Endodermal cell (in vitro differentiated cells): Measurements from ENCODE around the gene AKAP7. TPM values are rescaled to one million over a fixed set of nuclear protein-coding genes. Genes with fewer than 3 reads are reported as not detected.

Experiments used
- DNase-seq: peaks from one replicate; pipeline ENCODE4 v3.0.0-alpha.2; 2017
- H3K27ac ChIP-seq: 2 replicates; pipeline ENCODE4 v1.5.1; 2013; ENCODE audit warnings: mild to moderate bottlenecking, low read depth, low read length, moderate library complexity
- H3K27me3 ChIP-seq: 2 replicates; pipeline ENCODE4 v1.6.1; 2013; ENCODE audit warnings: mild to moderate bottlenecking, low read length, moderate library complexity; ENCODE audit not compliant: insufficient read depth, control insufficient read depth, poor library complexity, severe bottlenecking
- H3K36me3 ChIP-seq: 2 replicates; pipeline ENCODE4 v1.7.0; 2013; ENCODE audit warnings: mild to moderate bottlenecking, low read length, moderate library complexity; ENCODE audit not compliant: control insufficient read depth, insufficient read depth
- H3K4me1 ChIP-seq: one replicate; pipeline ENCODE4 v1.7.0; 2013; ENCODE audit warnings: low read length; ENCODE audit not compliant: control insufficient read depth, insufficient read depth
- H3K4me3 ChIP-seq: 2 replicates; pipeline ENCODE4 v1.5.1; 2013; ENCODE audit warnings: mild to moderate bottlenecking, low read length, moderate library complexity
- H3K9ac ChIP-seq: 2 replicates; pipeline ENCODE4 v1.6.1; 2013; ENCODE audit warnings: mild to moderate bottlenecking, low read length, moderate library complexity; ENCODE audit not compliant: poor library complexity, severe bottlenecking; ENCODE audit errors: extremely low read depth
- H3K9me3 ChIP-seq: 2 replicates; pipeline ENCODE4 v1.6.1; 2013; ENCODE audit warnings: mild to moderate bottlenecking, low read length, moderate library complexity; ENCODE audit not compliant: control insufficient read depth
- H3K27ac Mint-ChIP-seq: 2 replicates; pipeline ENCODE4 v1.8.0; 2020; ENCODE audit warnings: mixed read lengths
- H3K27me3 Mint-ChIP-seq: 2 replicates; pipeline ENCODE4 v1.8.0; 2021; ENCODE audit warnings: mild to moderate bottlenecking, mixed read lengths; ENCODE audit not compliant: insufficient read depth
- H3K36me3 Mint-ChIP-seq: 2 replicates; pipeline ENCODE4 v1.8.0; 2020; ENCODE audit warnings: low read depth, mixed read lengths
- H3K4me1 Mint-ChIP-seq: 2 replicates; pipeline ENCODE4 v1.8.0; 2020; ENCODE audit warnings: mixed read lengths
- H3K4me3 Mint-ChIP-seq: 2 replicates; pipeline ENCODE4 v1.8.0; 2020; ENCODE audit warnings: mild to moderate bottlenecking, moderate library complexity, mixed read lengths
- H3K9me3 Mint-ChIP-seq: 2 replicates; pipeline ENCODE4 v1.8.0; 2020; ENCODE audit warnings: mild to moderate bottlenecking, mixed read lengths
- CTCF ChIP-seq: fragments of 200-600 bp; sonication (generic); conservative IDR thresholded peaks from 2 replicates; pipeline ENCODE4 v1.5.0; 2021; ENCODE audit warnings: antibody characterized with exemption, mild to moderate bottlenecking
- WGBS, 2 experiments: methylation state at CpG; one replicate each; pipeline versions ENCODE4 v1.1.5 to v1.1.7; 2013; ENCODE audit warnings: missing lambda C conversion rate in 2 of 2, mixed read lengths in 1 of 2; ENCODE audit not compliant: insufficient coverage in 1 of 2, insufficient read length in 1 of 2; 5-methylcytosine and 5-hydroxymethylcytosine counted together
- total RNA-seq, 2 donors: library from RNA; stranded (reverse); fragmentation: NEBNext Ultra II Directional in 1 of 2; extraction: Animal tissue kit (Norgen Biotek cat#: 25700) in 1 of 2; gene quantifications; 2 replicates in 1 of 2; 3 replicates in 1 of 2; pipeline ENCODE4 v1.2.1, GENCODE V29; 2021

AKAP7 gene
- total RNA-seq, 2 donors from 2014 or later, result 6.2 to 6.7 TPM

- Histone ChIP-seq H3K27me3 (no peaks in the 10 kb centered on the region), H3K27ac (no peak overlapping the region), H3K4me3 (no peak overlapping the region), H3K9me3 (no peaks in the 10 kb centered on the region), H3K9ac (no peak overlapping the region), H3K36me3 (no peaks in the 10 kb centered on the region), H3K4me1 (no peaks in the 10 kb centered on the region)
- no peak for TF ChIP-seq CTCF
- Mint-ChIP-seq H3K9me3 (no peaks in the 10 kb centered on the region), H3K27ac (no peak overlapping the region), H3K4me1 (peaks cover 4% of the 10 kb centered on the region), H3K36me3 (peaks cover 3% of the 10 kb centered on the region), H3K4me3 (no peak overlapping the region), H3K27me3 (no peaks in the 10 kb centered on the region)
- DNase-seq, result no peak
- WGBS, 2 experiments, result 100% methylated on average over 1 of the region's 1 CpG
These were observed 89.9 kb downstream of the AKAP7 start for GRCh38 chr6:131225127-131225526.

GRCh38 chr6:131225959-131226358, 90.7 kb downstream of the AKAP7 start:
- Mint-ChIP-seq H3K4me1 (peaks cover 4% of the 10 kb centered on the region), H3K27ac (no peak overlapping the region), H3K9me3 (no peaks in the 10 kb centered on the region), H3K27me3 (no peaks in the 10 kb centered on the region), H3K4me3 (no peak overlapping the region), H3K36me3 (peaks cover 3% of the 10 kb centered on the region)
- Histone ChIP-seq H3K27ac (no peak overlapping the region), H3K4me1 (no peaks in the 10 kb centered on the region), H3K27me3 (no peaks in the 10 kb centered on the region), H3K9me3 (no peaks in the 10 kb centered on the region), H3K36me3 (no peaks in the 10 kb centered on the region), H3K9ac (no peak overlapping the region), H3K4me3 (no peak overlapping the region)
- no peak for TF ChIP-seq CTCF
- DNase-seq, result no peak
- WGBS, 2 experiments, result 71 to 79% methylated on average over 2 to 3 of the region's 3 CpGs

GRCh38 chr6:131226459-131227157, 91.3 kb downstream of the AKAP7 start:
- no peaks in the 10 kb centered on the region for H3K27me3 Mint-ChIP-seq
- H3K36me3 Mint-ChIP-seq, result peaks cover 3% of the 10 kb centered on the region
- Histone ChIP-seq H3K27ac (peak overlapping the region; percentile 6), H3K4me3 (no peak overlapping the region), H3K9me3 (no peaks in the 10 kb centered on the region), H3K4me1 (no peaks in the 10 kb centered on the region), H3K27me3 (no peaks in the 10 kb centered on the region), H3K36me3 (no peaks in the 10 kb centered on the region), H3K9ac (no peak overlapping the region)
- DNase-seq, result no peak
- no peak overlapping the region for H3K4me3 Mint-ChIP-seq
- H3K27ac Mint-ChIP-seq, result no peak overlapping the region
- no peaks in the 10 kb centered on the region for H3K9me3 Mint-ChIP-seq
- no peak for TF ChIP-seq CTCF
- H3K4me1 Mint-ChIP-seq, result peaks cover 4% of the 10 kb centered on the region
- 82 to 86% methylated on average over 2 to 5 of the region's 5 CpGs for WGBS, 2 experiments
